Kidney epithelial cell (primary cell): ENCODE measurements around the gene DNAJC8. TPM values are rescaled to one million over a fixed set of nuclear protein-coding genes. Genes with fewer than 3 reads are reported as not detected.

Source experiments
- DNase-seq: peaks from one replicate; pipeline ENCODE4 v3.0.0-alpha.2; 2010; ENCODE audit warnings: low read depth
- H3K27me3 ChIP-seq: 2 replicates; pipeline ENCODE4 v1.6.0; 2011; ENCODE audit warnings: low read length; ENCODE audit not compliant: control insufficient read depth, insufficient read depth
- H3K36me3 ChIP-seq: 2 replicates; pipeline ENCODE4 v1.5.1; 2011; ENCODE audit warnings: low read length; ENCODE audit not compliant: control insufficient read depth, insufficient read depth
- H3K4me3 ChIP-seq: 2 replicates; pipeline ENCODE4 v1.5.1; 2011; ENCODE audit warnings: low read depth, mild to moderate bottlenecking, control low read depth, low read length
- CTCF ChIP-seq: IDR thresholded peaks from 2 replicates; pipeline ENCODE4 v1.5.1; 2011; ENCODE audit warnings: mild to moderate bottlenecking, moderate library complexity, low read length, control low read depth, inconsistent platforms; ENCODE audit not compliant: insufficient read depth, poor library complexity, severe bottlenecking
- total RNA-seq: library from RNA; depleted of rRNA; stranded (reverse); fragments of >200 nt; gene quantifications from 2 replicates; pipeline ENCODE4 v1.2.3, GENCODE V29; 2015

The DNAJC8 gene
- total RNA-seq, 1 donor from 2014 or later, result 93.3 TPM

GRCh38 chr1:28265577-28265976 is 32.7 kb upstream of the DNAJC8 start:
- Histone ChIP-seq H3K36me3 (no peaks in the 10 kb centered on the region), H3K4me3 (no peak overlapping the region), H3K27me3 (no peaks in the 10 kb centered on the region)
- no peak for DNase-seq
- TF ChIP-seq CTCF, result no peak

- DNase-seq, result no peak
- H3K36me3 ChIP-seq, result no peaks in the 10 kb centered on the region
- no peak for TF ChIP-seq CTCF
- H3K4me3 ChIP-seq, result no peak overlapping the region
- no peaks in the 10 kb centered on the region for H3K27me3 ChIP-seq
Measured at GRCh38 chr1:28264897-28265296, 32.1 kb upstream of the DNAJC8 start.

- no peak for TF ChIP-seq CTCF
- Histone ChIP-seq H3K4me3 (peak overlapping the region; percentile 96), H3K36me3 (no peaks in the 10 kb centered on the region), H3K27me3 (no peaks in the 10 kb centered on the region)
- no peak for DNase-seq
Measured at GRCh38 chr1:28260803-28261174, 28.0 kb upstream of the DNAJC8 start.

GRCh38 chr1:28259934-28260802 is 27.3 kb upstream of the DNAJC8 start:
- Histone ChIP-seq H3K4me3 (peak overlapping the region; percentile 96), H3K36me3 (no peaks in the 10 kb centered on the region), H3K27me3 (no peaks in the 10 kb centered on the region)
- peak; percentile 49 for DNase-seq
- TF ChIP-seq CTCF, result no peak

GRCh38 chr1:28259252-28259933 is 26.6 kb upstream of the DNAJC8 start, which contains the start of gene SESN2:
SESN2 (plus strand) TSS chr1:28259518; CDS start chr1:28259848, 330 bp downstream.
- no peaks in the 10 kb centered on the region for H3K27me3 ChIP-seq
- TF ChIP-seq CTCF, result no peak
- H3K36me3 ChIP-seq, result no peaks in the 10 kb centered on the region
- peak within 1 kb of the TSS; percentile 96 for H3K4me3 ChIP-seq
- DNase-seq, result peak; percentile 92
